ENCODE results near the gene TRAF2.

GRCh38 chr9:136850866-136851775 is 35.2 kb upstream of the TRAF2 start:
- TF ChIP-seq GATA2 (IDR thresholded peaks at IDR 0.05; ENCODE audit: low read depth, low read length) (no peak), GATA3 (IDR thresholded peaks at IDR 0.05; ENCODE audit: low read depth, low read length) (no peak)

All from SH-SY5Y (cell line).